Hippocampal formation (tissue), 2 donors: Measurements from ENCODE around the gene OR6C1.
"Not testable (repeated sequence)": the region's sequence is repeated elsewhere in the genome, so short reads cannot be mapped to it uniquely, and the experiment has no call there.

ENCODE experiments used
- DNase-seq, 2 donors: peaks; one replicate each; lab custom pipeline; 2025; lab: John Stamatoyannopoulos, UW

The OR6C1 gene

GRCh38 chr12:55314043-55314442, at the start of gene OR6C1:
TSS of gene OR6C1 (plus strand) at chr12:55314343. CDS start at chr12:55320600, 6,257 bp downstream.
- no peak for DNase-seq

- DNase-seq = no peak
Measured at GRCh38 chr12:55280991-55281390, 33.2 kb upstream of the OR6C1 start.

GRCh38 chr12:55289999-55290398, 24.1 kb upstream of the OR6C1 start:
- DNase-seq = no peak

GRCh38 chr12:55296469-55296868, 17.7 kb upstream of the OR6C1 start, which contains the start of gene OR6C6:
TSS of gene OR6C6 (minus strand) at chr12:55296569. CDS start at chr12:55295232, 1,337 bp downstream.
- no peak for DNase-seq

- DNase-seq = no peak
Measured at GRCh38 chr12:55320201-55320600, 6.1 kb downstream of the OR6C1 start.

GRCh38 chr12:55325801-55326200, 11.7 kb downstream of the OR6C1 start:
- DNase-seq = not testable (repeated sequence)

GRCh38 chr12:55330446-55330845, 16.3 kb downstream of the OR6C1 start, which contains the start of gene OR6C3:
TSS of gene OR6C3 (plus strand) at chr12:55330746. CDS start at chr12:55331701, 955 bp downstream.
- DNase-seq = no peak

GRCh38 chr12:55336002-55336401, 21.9 kb downstream of the OR6C1 start:
- no peak for DNase-seq

- not testable (repeated sequence) for DNase-seq
Measured at GRCh38 chr12:55355338-55355737, 41.2 kb downstream of the OR6C1 start.

GRCh38 chr12:55362675-55363074, 48.5 kb downstream of the OR6C1 start, which contains the start of gene OR6C75:
TSS of gene OR6C75 (plus strand) at chr12:55362975. CDS start at chr12:55365111, 2,136 bp downstream.
- DNase-seq = no peak

GRCh38 chr12:55365086-55365485, 50.9 kb downstream of the OR6C1 start:
- DNase-seq = no peak
